GM10266 (cell line): ENCODE data around the gene NEDD4L.

Source experiments
- DNase-seq: peaks from one replicate; pipeline ENCODE4 v3.0.0; 2012; ENCODE audit errors: extremely low spot score
- TF ChIP-seq, protein P1 (sequence below): IDR thresholded peaks from 2 replicates; pipeline ENCODE4 v1.5.1; 2012; ENCODE audit warnings: mild to moderate bottlenecking, low read depth; ENCODE audit not compliant: control insufficient read depth, insufficient read depth; ENCODE audit errors: missing control alignments

NEDD4L gene

DNA sequence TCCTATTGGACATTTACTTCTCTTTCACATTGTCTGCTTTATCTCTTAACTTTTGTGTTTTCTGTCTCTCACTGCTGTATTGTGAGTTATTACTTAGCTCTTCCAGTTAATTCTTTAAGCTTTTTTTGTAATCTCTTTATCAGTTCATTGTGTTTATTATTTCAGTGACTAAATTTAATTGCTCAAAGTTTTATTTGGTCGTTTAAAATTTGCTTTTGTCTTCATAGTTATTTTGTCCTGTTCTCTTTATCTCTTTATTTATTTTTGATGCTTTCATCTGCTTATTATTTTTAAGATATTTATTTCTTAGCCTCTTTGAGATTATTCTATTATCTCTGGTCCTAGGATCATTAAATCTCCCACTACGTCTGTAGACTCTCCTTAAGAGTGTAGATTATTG is 316.3 kb downstream of the NEDD4L start:
- no peak for DNase-seq
- TF ChIP-seq, protein P1, sequence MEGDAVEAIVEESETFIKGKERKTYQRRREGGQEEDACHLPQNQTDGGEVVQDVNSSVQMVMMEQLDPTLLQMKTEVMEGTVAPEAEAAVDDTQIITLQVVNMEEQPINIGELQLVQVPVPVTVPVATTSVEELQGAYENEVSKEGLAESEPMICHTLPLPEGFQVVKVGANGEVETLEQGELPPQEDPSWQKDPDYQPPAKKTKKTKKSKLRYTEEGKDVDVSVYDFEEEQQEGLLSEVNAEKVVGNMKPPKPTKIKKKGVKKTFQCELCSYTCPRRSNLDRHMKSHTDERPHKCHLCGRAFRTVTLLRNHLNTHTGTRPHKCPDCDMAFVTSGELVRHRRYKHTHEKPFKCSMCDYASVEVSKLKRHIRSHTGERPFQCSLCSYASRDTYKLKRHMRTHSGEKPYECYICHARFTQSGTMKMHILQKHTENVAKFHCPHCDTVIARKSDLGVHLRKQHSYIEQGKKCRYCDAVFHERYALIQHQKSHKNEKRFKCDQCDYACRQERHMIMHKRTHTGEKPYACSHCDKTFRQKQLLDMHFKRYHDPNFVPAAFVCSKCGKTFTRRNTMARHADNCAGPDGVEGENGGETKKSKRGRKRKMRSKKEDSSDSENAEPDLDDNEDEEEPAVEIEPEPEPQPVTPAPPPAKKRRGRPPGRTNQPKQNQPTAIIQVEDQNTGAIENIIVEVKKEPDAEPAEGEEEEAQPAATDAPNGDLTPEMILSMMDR: no peak

DNA sequence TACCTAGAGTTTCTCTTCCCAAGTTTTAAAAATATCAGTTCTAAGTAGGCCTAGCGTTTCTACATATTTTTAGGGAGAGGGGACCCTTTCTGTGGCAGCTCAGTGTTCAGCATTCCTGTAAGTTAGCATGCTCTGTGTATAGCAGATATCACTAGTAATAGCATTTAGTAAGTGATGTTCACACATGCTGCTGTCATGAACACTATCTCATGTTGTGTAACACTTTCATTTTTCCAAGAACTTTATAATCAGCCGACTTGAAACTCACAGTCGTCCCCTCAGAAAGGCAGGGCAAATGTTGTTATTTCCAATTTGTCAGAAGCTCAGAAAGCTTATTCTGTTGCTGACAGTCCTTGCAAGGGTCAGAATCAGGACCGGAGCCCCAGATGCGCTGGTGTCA is 317.2 kb downstream of the NEDD4L start:
- no peak for DNase-seq
- TF ChIP-seq, protein P1: no peak

DNA sequence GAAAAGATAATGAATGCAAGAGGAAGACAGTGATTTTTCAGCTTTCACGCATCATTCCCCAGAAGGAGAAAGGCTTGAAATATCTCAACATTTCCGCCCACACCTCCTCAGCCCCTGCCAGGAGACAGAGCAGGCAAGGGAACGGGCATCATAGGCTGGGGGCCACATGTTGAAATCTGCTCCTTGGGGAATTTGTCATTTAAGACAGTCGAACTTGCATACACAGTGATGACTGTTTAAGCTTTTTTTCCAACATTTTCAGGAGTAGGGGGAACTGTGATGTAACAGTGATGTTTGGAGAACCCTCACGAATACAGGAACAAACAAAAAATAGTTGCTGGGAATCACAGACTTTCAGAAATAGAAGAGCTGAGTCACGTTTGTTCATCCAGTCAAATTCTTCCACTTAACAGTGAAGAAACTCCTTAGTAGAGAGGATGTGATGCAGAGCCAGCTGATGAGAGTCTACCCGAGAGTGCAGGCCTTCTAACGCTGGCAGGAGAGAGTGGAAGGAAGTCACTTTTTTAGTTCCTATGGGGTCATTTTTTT is 318.1 kb downstream of the NEDD4L start:
- TF ChIP-seq, protein P1: no peak
- no peak for DNase-seq

DNA sequence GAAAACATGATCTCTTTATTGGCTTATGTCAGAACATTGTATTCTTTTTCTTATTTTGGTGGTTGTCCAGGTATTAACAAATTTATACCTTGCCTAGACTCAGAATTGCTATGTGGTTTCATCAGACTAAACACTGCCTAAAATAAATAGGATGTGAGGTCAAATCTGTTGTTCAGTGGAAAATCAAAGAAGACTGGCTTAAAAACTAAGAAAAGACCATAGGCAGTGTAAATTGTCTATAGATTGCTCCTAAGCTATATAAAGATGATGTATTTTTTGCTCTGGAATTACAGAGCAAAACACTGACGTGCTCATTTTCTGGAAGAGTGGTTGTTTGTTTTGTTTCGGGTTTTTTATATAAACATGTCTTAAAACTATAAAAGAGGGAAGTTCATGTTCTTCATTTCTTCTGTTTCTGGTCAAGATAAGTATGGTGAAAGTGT is 318.8 kb downstream of the NEDD4L start:
- TF ChIP-seq, protein P1: no peak
- DNase-seq: no peak

DNA sequence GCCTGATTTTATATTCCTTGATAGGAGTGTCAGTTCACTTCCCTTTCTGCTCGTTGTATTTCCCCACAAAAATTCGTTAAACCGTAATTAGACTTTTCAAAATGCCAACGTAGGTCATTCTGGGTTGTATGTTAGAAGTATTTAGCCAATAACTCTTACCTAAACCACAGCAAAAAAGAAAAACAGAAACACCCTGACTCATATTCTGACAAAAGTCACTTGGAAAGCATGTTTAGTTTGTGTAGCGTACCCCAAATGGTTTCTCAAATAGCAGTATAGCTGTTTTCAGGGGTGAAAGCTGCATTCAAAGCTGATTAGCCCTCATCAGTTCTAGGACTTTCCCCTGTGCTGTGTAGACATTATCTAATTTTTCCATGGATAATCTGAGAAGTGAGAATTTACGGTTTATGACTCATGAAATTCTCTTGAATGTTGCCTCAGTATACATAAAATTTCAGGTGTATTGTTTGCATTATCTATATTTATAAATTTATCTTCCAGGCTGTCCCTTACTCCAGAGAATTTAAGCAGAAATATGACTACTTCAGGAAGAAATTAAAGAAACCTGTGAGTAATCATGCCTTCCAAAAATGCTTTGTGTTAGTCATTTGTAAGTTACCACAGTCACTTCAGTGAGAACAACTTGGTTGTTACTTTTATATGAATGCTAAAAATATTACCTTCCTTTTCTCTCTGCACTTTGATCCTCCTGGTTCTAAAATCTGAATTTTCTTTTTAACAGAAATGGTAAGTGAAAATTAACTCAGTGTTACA is 319.9 kb downstream of the NEDD4L start:
- DNase-seq: no peak
- TF ChIP-seq, protein P1: no peak

DNA sequence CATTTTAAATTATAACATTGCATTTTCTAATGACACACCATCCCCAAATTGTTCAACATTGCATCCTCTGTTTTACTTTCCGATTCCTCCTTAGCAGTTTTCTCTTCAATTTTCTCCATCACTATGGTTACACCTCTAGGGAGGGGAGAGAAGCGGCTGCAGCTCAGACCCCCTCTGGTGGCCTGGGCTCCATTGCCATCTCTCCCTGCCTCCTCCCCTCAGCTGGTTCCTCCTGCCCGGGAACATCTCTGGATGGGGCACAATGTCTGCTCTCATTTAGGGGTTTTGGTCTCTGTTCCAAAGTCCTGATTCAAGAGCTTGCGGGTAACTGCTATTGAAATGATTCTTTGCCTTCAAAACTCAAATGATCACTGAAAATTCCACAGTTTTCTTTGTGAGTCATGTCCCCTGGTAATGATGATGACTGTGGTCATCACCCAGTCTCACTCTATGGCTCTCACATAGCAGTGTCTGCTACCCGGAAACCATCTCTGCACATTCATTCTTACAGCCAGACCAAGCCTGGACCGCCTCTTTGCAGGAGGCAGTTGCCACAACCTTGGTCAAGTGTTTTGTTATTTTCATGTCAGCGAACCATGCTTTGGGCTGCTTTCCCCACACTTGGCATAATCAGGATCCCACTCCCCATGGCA is 321.0 kb downstream of the NEDD4L start:
- DNase-seq: no peak

More for the DNA sequence above, 321.0 kb downstream of the NEDD4L start:
- TF ChIP-seq, protein P1: no peak
